Measurements from ENCODE around the gene CCR8.

The CCR8 gene

DNA sequence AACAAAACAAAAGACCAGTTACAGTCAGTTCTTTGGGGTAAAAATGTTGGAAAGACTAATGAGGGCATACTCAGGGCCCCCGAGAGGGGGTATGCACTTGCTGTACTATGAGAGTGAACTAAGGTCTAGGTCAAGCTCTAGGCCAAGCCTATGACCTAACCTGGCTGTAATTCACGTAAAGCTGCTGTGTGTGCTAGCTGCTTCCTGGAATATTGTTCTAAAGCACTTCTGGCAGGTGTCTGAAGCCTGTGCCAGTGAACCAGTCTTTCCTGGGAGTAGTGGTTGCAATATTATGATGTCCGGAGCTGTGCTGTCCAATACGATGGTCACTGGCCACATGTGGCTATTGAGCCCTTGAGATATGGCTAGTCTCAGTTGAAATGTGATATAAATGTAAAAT lies 36.5 kb upstream of the CCR8 start:
- TF ChIP-seq TOX (CRISPR knock-in tag; IDR thresholded peaks at IDR 0.05; ENCODE audit: borderline replicate concordance) (no peak), ESRRG (CRISPR knock-in tag; IDR thresholded peaks at IDR 0.05) (no peak), GLIS3 (CRISPR knock-in tag; IDR thresholded peaks at IDR 0.05) (no peak), ZFP30 (CRISPR knock-in tag; IDR thresholded peaks at IDR 0.05) (no peak), RARB (CRISPR knock-in tag; IDR thresholded peaks at IDR 0.05) (no peak), SNAI2 (CRISPR knock-in tag; IDR thresholded peaks at IDR 0.05) (no peak), ZNF70 (CRISPR knock-in tag; IDR thresholded peaks at IDR 0.05) (no peak), ISL1 (CRISPR knock-in tag; IDR thresholded peaks at IDR 0.05) (no peak), OSR1 (CRISPR knock-in tag; IDR thresholded peaks at IDR 0.05) (no peak), ZNF8 (CRISPR knock-in tag; IDR thresholded peaks at IDR 0.05) (no peak), BACH2 (CRISPR knock-in tag; IDR thresholded peaks at IDR 0.05; ENCODE audit: borderline replicate concordance) (no peak), ZC3H10 (CRISPR knock-in tag; IDR thresholded peaks at IDR 0.05) (no peak), POU6F1 (CRISPR knock-in tag; IDR thresholded peaks at IDR 0.05; ENCODE audit: borderline replicate concordance, low read depth) (no peak), CSDC2 (CRISPR knock-in tag; IDR thresholded peaks at IDR 0.05) (no peak), TCF4 (CRISPR knock-in tag; IDR thresholded peaks at IDR 0.05; ENCODE audit: borderline replicate concordance) (no peak), ZNF565 (CRISPR knock-in tag; conservative IDR thresholded peaks at IDR 0.05; ENCODE audit: low read depth) (no peak), ARNTL (CRISPR knock-in tag; IDR thresholded peaks at IDR 0.05; ENCODE audit: borderline replicate concordance, low read depth) (no peak)
- TF ChIP-seq, protein P1, sequence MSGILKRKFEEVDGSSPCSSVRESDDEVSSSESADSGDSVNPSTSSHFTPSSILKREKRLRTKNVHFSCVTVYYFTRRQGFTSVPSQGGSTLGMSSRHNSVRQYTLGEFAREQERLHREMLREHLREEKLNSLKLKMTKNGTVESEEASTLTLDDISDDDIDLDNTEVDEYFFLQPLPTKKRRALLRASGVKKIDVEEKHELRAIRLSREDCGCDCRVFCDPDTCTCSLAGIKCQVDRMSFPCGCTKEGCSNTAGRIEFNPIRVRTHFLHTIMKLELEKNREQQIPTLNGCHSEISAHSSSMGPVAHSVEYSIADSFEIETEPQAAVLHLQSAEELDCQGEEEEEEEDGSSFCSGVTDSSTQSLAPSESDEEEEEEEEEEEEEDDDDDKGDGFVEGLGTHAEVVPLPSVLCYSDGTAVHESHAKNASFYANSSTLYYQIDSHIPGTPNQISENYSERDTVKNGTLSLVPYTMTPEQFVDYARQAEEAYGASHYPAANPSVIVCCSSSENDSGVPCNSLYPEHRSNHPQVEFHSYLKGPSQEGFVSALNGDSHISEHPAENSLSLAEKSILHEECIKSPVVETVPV (CRISPR knock-in tag; IDR thresholded peaks at IDR 0.05): no peak
- TF ChIP-seq, protein P2, sequence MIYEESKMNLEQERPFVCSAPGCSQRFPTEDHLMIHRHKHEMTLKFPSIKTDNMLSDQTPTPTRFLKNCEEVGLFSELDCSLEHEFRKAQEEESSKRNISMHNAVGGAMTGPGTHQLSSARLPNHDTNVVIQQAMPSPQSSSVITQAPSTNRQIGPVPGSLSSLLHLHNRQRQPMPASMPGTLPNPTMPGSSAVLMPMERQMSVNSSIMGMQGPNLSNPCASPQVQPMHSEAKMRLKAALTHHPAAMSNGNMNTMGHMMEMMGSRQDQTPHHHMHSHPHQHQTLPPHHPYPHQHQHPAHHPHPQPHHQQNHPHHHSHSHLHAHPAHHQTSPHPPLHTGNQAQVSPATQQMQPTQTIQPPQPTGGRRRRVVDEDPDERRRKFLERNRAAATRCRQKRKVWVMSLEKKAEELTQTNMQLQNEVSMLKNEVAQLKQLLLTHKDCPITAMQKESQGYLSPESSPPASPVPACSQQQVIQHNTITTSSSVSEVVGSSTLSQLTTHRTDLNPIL (CRISPR knock-in tag; IDR thresholded peaks at IDR 0.05; ENCODE audit: low read depth): no peak
- TF ChIP-seq, protein P3, sequence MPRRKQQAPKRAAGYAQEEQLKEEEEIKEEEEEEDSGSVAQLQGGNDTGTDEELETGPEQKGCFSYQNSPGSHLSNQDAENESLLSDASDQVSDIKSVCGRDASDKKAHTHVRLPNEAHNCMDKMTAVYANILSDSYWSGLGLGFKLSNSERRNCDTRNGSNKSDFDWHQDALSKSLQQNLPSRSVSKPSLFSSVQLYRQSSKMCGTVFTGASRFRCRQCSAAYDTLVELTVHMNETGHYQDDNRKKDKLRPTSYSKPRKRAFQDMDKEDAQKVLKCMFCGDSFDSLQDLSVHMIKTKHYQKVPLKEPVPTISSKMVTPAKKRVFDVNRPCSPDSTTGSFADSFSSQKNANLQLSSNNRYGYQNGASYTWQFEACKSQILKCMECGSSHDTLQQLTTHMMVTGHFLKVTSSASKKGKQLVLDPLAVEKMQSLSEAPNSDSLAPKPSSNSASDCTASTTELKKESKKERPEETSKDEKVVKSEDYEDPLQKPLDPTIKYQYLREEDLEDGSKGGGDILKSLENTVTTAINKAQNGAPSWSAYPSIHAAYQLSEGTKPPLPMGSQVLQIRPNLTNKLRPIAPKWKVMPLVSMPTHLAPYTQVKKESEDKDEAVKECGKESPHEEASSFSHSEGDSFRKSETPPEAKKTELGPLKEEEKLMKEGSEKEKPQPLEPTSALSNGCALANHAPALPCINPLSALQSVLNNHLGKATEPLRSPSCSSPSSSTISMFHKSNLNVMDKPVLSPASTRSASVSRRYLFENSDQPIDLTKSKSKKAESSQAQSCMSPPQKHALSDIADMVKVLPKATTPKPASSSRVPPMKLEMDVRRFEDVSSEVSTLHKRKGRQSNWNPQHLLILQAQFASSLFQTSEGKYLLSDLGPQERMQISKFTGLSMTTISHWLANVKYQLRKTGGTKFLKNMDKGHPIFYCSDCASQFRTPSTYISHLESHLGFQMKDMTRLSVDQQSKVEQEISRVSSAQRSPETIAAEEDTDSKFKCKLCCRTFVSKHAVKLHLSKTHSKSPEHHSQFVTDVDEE (CRISPR knock-in tag; IDR thresholded peaks at IDR 0.05): no peak
- no peak for ATAC-seq

- ATAC-seq: no peak
- TF ChIP-seq GLIS3 (CRISPR knock-in tag; IDR thresholded peaks at IDR 0.05) (no peak), ZNF8 (CRISPR knock-in tag; IDR thresholded peaks at IDR 0.05) (no peak), ZNF565 (CRISPR knock-in tag; conservative IDR thresholded peaks at IDR 0.05; ENCODE audit: low read depth) (no peak), ZFP30 (CRISPR knock-in tag; IDR thresholded peaks at IDR 0.05) (no peak), ZNF70 (CRISPR knock-in tag; IDR thresholded peaks at IDR 0.05) (no peak), POU6F1 (CRISPR knock-in tag; IDR thresholded peaks at IDR 0.05; ENCODE audit: borderline replicate concordance, low read depth) (no peak), CSDC2 (CRISPR knock-in tag; IDR thresholded peaks at IDR 0.05) (no peak), RARB (CRISPR knock-in tag; IDR thresholded peaks at IDR 0.05) (no peak), ESRRG (CRISPR knock-in tag; IDR thresholded peaks at IDR 0.05) (no peak), ZFP3 (CRISPR knock-in tag; IDR thresholded peaks at IDR 0.05) (no peak), TCF4 (CRISPR knock-in tag; IDR thresholded peaks at IDR 0.05; ENCODE audit: borderline replicate concordance) (no peak), TOX (CRISPR knock-in tag; IDR thresholded peaks at IDR 0.05; ENCODE audit: borderline replicate concordance) (no peak), ISL1 (CRISPR knock-in tag; IDR thresholded peaks at IDR 0.05) (no peak), OSR1 (CRISPR knock-in tag; IDR thresholded peaks at IDR 0.05) (no peak), ZC3H10 (CRISPR knock-in tag; IDR thresholded peaks at IDR 0.05) (no peak), PATZ1 (CRISPR knock-in tag; IDR thresholded peaks at IDR 0.05; ENCODE audit: borderline replicate concordance) (no peak), BACH2 (CRISPR knock-in tag; IDR thresholded peaks at IDR 0.05; ENCODE audit: borderline replicate concordance) (no peak)
- TF ChIP-seq, protein P2 (CRISPR knock-in tag; IDR thresholded peaks at IDR 0.05; ENCODE audit: low read depth): no peak
- TF ChIP-seq, protein P1 (CRISPR knock-in tag; IDR thresholded peaks at IDR 0.05): no peak
These were observed 34.9 kb upstream of the CCR8 start for GRCh38 chr3:39294446-39295183.
